GM19467 (cell line): ENCODE data around the gene PCID2.
A peak's percentile ranks its signal among the peaks of the same experiment; 100 is the strongest.

ENCODE experiments used
- ATAC-seq: cut with Tn5 transposase; IDR thresholded peaks from one replicate; pipeline ENCODE4 v1.9.1; 2021; ENCODE audit warnings: mild to moderate bottlenecking, moderate library complexity; ENCODE audit not compliant: unreplicated experiment

The PCID2 gene

DNA sequence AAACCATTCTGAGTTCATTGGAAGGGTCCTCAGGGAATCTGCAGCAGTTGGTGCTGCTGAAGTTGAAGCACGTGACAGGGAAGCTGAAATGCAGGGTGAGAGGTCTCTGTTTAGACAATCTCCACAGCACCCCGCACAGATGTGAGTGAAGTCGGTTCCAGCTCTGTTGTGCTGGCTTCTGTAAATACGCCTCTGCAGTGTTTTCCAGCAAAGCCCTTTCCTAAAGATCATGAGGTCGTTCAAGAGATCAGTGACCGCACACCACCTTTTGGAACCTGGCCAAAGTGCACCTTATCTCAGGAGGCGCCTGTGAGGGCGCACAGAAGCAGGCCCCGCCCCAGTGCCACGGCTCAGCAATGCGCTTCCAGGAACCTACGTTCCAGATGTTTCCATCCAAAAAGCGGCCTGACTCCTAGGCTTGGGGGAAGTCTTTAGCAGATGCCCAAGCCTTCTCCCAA, 11.7 kb upstream of the PCID2 start:
- ATAC-seq, result no peak

DNA sequence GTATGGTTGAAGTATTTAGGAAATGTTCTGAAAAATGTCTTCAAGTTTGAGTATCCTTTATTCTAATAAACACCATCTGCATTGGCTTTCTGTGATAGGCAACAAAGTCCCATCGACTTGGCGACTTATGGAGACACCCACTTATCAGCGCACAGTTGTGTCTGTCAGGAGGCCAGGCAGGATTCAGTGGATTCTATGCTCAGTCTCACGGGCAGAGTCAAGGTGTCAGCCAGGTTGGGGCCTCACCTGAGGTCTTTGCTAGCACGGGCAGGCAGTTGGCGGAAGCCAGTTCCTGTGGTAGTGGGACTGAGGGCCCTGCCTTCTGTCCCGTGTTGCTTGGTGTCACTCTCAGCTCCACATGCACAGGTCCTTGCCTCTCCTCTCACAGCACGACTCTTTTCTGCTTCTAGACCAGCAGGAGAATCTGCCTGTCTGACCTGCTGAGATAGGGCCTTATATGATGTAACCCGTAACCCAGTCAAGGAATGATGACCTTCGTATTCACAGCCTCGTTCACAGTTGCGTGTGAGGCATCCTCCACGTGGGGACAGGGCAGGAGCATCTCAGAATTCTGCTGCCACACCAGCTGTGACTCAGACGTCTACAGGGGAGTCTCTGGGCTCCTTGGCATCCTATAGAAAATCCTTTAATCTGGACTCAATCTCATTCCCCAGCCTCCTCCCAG, 10.9 kb upstream of the PCID2 start:
- ATAC-seq, result no peak

DNA sequence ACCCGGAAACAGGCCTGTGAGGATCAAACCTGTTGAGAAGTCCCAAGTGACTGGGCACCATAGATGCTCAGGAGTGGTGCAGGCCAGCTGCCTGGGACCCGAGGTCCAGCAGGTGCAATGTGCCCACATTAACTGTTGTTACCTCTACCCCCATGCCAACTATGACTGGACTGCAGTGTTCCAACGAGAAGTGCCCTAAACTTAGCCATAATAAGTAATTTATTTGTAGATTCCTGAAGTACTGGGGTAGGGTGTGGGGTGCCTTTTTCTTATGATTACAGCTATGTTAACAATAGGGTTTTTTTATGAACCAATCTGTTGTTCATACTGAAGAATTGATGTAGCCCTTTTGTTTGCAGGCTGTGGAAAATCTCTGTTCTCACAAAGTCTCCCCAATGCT, 10.1 kb upstream of the PCID2 start:
- no peak for ATAC-seq

DNA sequence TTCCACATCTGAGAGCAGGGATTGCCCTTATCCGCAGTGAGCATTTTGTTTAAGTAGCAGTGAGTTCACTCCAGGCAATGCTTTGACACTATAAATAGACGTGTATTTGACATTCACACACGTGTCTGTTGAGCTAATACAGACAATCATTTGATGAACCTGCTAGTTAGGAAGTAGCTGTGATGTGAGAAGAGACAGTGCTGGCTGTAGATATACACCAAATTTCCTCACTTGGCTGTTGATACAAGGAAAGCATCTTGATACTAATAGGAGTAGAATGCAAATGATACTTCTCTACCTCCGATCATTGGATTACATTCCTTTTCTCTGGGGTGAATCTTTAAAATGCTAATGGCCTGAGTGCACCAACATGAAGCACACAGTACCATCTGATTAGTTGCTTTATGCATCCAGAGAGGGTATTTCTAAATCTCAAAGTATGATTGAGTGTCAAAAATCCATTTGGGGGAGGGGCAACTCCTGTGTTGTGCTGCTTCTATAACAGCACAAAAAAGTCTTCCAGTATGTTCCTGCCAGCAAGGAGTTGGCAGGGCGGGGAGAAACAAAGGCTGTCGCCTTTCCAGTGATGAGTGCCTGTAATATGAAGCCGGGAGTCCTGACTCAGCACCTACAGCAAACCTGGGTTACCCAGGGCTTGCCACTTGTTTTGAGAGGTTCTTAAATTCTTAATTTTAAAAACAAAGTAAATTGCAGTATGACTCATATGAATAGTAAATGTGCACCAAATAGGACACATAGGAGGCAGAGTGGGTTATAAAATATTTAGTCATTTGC, 8.0 kb upstream of the PCID2 start:
- ATAC-seq, result no peak

DNA sequence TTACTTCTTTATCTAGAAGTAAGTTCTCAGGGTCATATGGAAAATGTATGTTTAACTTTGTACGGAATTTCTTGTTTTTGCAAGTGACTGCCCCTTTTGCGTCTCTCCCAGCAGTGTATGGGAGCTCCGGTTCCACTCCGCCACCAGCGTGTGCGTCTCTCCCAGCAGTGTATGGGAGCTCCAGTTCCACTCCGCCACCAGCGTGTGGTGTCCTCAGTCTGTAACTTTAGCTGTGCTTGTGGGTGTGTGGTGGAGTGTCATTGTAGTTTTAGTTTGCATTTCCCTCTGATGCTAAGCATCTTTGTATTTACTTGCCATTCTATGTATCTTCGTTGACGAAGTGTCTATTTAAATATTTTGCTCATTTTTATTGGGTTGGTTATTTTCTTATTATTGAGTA, 3.3 kb upstream of the PCID2 start:
- no peak for ATAC-seq

DNA sequence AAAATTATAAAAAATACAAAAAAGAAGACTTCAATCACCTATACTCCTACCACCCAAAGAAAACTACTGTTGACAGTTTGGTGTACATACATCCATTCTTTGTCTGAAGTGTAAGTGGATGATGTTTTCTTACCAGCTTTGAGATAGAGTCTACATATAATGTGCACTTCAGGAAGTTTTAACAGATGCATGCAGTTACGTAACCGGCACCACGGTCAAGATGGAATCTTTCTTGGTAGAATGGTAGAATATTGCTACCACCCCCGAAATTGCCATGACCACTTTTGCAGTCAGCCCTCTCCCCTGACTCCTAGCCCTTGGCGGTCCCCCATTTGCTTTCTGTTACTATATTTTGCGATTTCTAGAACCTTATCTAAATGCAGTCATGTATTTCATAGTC, 2.4 kb upstream of the PCID2 start:
- ATAC-seq, result no peak

DNA sequence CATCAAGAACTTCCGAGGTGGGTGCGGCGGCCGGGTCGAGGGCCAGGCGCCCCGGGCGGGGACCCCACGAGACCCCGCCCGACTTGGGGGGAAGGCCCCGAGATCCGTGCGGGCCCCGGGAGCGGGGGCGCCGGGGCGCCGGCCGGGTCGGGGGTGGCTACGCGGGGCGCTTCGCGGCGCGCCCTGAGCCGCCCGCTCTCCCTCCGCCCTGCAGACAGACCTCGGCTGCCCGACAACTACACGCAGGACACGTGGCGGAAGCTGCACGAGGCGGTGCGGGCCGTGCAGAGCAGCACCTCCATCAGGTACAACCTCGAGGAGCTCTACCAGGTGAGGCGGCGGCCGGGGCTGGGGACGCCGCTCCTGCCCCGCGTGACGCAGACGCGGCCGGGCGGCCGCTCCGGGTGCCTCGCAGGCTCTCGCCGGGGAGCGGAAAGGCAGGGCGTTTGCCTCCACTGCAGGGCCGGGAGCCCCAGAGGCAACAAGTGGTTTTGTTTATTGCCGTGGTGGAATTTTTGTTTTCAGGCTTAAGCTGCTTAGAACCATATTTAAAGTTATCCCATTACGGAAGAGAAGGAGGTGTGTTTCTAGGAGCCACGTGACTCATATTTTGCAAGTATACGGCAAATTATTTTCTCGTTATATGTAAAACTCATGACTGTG, 1.4 kb upstream of the PCID2 start:
- ATAC-seq, result peak; percentile 34

DNA sequence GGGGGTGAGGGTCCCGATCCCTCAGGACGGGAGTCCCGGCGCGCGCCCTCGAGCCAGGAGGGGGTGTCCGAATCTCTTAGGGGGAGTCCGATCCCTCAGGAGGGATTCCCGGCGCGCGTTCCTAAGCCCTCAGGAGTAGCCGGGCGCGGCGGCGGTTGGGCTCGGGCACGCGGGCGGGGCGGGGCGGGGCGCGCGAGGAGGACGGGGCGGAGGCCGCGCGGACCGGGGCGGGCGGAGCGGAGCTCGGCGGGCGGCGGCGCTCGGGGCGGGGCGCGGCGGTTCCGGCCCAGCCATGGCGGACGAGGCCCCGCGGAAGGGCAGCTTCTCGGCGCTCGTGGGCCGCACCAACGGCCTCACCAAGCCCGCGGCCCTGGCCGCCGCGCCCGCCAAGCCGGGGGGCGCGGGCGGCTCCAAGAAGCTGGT, 878 bp upstream of the PCID2 start, which contains the start of gene CUL4A:
CUL4A (plus strand) TSS at position 278 of the 423 bp plus-strand sequence; CDS start at position 293, 15 bp downstream.
- ATAC-seq, result peak; percentile 25

DNA sequence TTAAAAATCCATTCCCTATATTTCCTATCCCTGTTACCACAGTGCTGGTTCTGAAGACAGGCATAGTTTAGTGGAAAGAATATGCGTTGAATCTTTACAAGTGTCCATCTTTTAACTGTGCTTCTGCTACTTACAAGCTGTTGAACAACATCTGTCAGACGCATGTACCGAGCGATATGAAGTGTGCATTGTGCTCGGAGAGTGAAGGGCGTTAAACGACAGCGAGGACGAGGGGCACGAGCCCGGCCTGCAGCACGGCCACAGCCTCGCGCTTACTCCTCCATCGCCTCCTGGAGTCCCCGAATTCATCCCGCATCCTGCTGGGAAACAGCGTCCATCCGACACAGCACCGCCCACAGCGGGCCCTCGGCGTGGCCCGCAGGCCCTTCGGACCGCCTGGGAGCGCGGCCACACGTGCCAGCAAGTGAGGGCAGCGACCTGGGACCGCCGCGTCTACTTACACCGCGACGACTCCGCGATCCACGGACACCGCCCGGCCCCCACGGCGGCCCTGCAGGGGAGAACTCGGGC, 514 bp downstream of the PCID2 start:
- peak; percentile 17 for ATAC-seq

DNA sequence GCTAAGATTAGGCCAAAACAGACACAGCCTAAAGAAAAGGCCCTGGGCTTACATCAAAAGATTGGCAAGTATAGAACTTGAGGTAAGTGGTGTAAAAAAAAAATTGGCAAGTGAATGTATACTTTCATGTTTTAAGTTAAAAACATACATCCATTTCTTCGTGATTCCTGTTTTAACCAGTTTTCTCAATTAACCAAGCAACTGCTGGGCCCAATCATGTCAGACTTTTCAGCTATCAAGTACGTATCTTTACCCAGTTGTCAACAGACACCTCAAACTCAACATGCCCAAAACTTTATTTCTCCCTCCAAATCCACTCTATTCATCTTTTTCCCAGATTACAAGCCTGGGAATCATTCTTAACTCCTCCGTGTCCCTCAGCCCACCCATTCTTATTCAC, 1.0 kb downstream of the PCID2 start:
- no peak for ATAC-seq

DNA sequence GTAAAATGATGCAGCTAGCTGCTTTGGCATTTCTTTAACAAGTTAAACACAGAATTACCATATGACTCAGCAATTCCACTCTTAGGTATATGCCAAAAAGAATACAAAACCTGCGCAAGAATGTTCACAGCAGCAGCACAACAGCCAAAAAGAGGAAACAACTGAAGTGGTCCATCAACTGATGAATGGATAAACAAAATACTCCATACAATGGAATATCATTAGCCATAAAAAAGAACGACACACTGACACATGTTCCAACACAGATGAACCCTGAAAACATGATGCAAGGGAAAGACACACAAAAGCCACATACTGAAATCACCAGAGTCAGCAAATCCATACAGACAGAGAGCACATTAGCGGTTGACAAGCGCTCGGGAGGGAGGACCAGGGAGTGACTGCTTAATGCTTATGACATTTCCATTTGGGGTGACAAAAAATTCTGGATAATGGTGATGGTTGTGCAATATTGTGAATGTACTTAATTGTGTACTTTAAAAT, 3.0 kb downstream of the PCID2 start:
- ATAC-seq, result no peak

DNA sequence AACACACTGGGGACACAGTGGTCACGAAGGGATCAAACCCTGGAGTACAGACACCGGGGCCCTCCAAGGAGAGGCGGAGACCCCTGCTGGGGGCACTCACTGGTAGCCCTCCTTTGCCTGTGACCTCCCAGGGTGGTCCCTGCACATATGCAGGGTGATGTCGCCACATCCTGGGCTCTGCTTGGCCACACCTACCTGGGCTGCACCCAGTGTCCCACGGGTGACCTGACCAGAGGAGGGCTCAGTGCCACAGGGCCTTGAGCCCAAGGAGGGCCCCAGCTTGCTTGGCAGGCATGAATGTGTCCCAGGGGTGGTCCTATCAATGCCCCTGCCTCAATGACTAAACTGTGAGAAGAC, 4.1 kb downstream of the PCID2 start:
- ATAC-seq, result no peak

DNA sequence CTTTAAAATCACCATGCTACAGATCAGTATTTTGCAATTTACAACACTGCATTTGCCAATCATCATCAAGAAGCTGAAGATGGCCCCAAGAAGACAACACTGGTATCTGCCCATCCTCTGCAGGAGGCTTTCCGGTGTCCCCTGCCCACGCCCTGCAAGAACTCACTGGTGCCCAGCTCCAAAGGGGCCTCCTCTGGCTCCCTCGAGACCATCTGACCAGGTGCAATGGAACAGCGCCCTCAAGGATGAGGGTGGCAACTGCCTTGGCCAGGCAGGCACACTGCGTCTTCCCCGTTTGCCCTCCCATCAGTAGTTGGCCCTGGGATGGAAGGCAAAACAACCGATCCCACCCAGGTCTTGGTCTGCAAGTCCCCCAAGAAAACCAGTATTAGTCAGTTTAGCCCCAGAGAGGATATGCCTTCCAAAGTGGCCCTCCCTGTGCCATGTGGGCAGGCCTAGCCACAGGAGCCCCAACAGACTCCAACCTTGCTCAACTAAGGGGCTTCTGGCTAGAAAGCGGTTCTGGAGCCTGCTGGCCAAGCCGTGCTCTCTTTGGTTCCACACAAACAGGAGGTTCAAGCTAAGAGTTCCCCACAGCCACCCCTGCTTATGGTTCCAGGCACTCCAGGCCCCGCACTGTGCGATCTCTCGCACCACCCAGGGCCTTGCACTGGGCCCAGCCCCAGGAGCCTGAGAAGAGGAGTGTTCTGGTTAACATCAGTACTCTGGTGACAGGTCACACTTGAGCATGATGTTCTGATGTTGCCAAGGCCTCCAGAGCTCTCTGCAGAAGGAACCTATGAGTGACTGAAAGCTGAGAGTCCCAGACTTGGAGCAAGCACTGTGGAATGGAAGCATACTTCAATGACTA, 4.7 kb downstream of the PCID2 start:
- no peak for ATAC-seq

DNA sequence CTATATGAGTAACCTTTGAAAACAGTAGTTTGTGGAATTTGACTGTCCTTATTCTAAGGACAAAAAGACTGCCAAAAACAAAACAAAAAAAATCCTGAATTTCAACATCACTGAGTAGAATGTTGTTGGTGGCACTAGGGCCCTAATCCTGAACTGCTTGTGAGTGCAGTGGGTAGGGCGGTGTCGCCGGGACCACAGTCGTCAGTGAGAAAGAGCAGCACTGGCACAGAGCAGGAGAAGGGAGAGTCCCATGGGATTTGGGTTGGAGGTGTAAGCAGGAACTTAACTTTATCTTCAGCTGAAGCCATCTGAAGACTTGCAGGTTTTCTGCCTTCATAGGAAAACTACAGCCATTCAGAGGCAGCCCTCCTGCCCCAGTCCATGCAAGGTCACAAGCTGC, 5.6 kb downstream of the PCID2 start:
- ATAC-seq, result no peak

DNA sequence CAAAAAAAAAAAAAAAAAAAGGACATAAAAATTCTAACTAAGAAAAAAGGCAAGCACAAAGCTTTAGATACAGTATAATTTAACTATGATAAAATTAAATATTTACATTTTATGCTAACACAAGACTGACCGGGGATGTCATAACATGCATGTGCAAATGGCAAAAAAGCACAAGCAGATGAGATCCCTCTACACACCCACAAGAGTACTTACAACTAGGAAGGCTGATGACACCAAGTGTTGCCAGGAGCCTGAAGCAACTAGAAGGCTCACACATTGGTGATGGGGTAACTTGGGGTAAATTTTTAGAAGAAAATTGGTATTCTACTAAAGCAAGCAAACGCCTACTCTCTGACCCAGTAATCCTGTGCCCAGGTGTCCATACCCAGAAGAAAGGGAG, 6.7 kb downstream of the PCID2 start:
- ATAC-seq, result no peak

DNA sequence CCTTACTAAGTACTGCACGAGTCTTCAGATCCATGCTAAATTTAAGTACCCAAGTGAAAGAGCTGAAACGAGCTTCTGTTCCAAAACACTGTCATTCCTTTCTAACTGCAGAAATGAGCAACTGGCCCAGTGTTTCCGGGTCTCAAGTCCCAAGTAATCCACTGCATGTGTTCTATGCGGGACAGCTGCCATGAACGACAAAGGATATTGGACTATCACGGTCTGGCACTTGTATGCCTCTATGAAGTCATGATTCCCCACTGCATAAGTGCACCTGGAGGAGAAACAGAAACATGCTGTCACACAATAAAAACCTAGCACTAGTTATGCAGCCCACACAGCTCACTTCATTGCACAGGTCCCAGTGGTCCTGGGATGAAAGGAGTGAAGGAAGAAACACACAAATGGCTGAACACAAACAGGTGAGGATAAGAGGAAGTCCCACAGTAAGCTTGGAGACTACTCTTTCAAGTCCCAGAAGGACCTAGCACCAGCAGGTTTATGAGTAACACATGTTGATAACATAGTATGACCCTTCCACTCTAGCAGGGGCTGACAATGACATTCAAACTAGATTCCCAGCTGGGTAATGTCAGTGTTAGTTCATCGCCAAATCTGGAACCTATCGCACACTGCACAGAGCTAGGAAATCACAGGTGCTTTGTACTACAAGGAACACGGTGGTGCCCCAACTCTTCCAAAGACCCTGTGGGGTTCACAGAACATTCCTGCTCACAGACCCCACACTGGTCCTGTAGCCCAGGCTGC, 11.3 kb downstream of the PCID2 start:
- ATAC-seq, result no peak

DNA sequence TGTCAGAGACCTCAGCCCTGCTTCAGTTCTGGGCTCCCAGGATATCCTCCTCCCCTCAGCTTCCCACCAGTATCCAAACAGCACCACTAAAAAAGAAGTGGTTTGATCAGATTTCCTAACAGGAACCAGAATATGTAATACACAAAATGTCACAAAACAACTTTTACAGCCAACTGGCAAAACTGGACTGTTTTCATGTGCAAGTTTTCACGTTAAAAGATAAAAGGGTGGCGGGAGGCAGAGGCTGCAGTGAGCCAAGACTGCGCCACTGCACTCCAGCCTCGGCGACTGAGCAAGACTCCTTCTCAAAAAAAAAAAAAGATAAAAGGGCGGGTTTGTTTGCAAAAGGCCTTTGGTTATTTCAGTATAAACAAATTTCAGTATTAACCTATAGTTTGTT, 13.1 kb downstream of the PCID2 start:
- no peak for ATAC-seq

DNA sequence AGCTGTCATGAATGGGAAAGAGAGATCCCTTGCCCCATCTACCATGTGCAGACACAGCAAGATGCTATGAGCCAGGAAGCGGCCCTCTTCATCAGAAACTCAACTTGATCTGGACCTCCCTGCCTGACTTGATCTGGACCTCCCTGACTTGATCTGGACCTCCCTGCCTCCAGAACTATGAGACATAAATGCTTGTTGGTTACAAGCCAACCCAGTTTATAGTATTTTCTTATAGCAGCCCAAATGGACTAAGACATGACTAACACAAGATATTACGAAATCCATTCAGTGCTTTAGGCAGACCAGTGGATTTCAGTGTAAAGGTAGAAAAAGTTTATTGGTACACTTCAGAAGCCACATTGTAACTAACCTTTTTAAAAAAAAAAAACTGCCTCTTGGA, 15.6 kb downstream of the PCID2 start:
- no peak for ATAC-seq

DNA sequence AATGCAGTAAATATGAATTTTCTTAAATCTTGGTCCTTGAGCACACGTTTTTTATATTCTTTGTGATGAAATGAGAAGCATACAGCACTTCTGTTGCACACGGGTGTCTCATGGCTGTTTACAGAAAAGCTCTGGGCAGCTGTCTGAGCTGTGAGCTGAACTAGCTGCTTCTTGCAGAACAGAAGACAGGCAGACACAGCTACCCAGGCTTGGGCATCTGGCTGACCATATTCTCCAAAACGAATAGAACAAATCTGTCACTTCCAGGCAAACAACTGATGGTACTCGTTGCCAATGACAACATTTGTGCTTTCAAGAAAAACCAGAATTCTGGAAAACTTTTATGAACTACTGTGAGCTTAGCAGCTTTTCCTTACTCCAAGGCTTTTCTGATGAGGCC, 16.2 kb downstream of the PCID2 start:
- no peak for ATAC-seq

DNA sequence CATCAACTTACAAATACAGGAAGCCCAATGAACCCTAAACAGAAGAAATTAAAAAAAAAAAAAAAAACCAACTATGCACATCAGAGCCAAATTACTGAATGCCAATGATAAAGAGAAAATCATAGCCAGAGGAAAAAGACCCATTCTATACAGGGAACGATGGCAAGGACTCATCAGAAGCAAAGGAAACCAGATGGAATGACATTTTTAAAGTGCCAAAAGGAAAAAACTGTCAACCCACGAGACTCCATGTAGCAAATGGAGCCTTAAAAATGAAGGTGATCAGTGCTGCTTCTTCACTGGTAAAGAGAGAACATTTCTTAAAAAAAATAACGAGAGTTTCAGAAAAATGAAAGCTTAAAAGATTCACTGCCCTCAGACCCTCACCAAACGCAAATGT, 18.3 kb downstream of the PCID2 start:
- no peak for ATAC-seq
